MCF 10A (cell line): ENCODE data around the gene XYLT1. TPM values are rescaled to one million over a fixed set of nuclear protein-coding genes. Genes with fewer than 3 reads are reported as not detected.

Experiments
- BruUV-seq: library from RNA; stranded (reverse); fragments of 400-500 nt; replicated peaks from 2 replicates; lab custom pipeline; 2021; lab: Mats Ljungman, UMichigan
- CTCF ChIA-PET: fragments of 300-600 bp; sonication (Branson Sonifier 250); formaldehyde crosslinking; extraction: SDS; loops from one replicate; lab custom pipeline; 2021; ENCODE audit warnings: antibody characterized with exemption, inconsistent platforms; lab: Yijun Ruan, JAX
- POLR2A ChIA-PET: fragments of 300-600, 350-650 bp; sonication (Branson Sonifier 250); formaldehyde crosslinking; extraction: SDS; loops from one replicate; lab custom pipeline; 2020; ENCODE audit warnings: antibody characterized with exemption, inconsistent platforms; lab: Yijun Ruan, JAX
- DNase-seq: peaks from one replicate; pipeline ENCODE4 v3.0.0-alpha.2; 2018; ENCODE audit not compliant: unreplicated experiment
- H3K27ac Mint-ChIP-seq: one replicate; pipeline ENCODE4 v1.8.0; 2022; ENCODE audit warnings: mild to moderate bottlenecking, low read depth, mixed read lengths; ENCODE audit not compliant: unreplicated experiment
- H3K27me3 Mint-ChIP-seq: one replicate; pipeline ENCODE4 v1.8.0; 2022; ENCODE audit warnings: mixed read lengths; ENCODE audit not compliant: insufficient read depth, unreplicated experiment
- H3K36me3 Mint-ChIP-seq: one replicate; pipeline ENCODE4 v1.8.0; 2022; ENCODE audit warnings: mild to moderate bottlenecking, moderate library complexity, mixed read lengths; ENCODE audit not compliant: insufficient read depth, unreplicated experiment
- H3K4me1 Mint-ChIP-seq: one replicate; pipeline ENCODE4 v1.8.0; 2022; ENCODE audit warnings: mixed read lengths; ENCODE audit not compliant: insufficient read depth, unreplicated experiment
- H3K4me3 Mint-ChIP-seq: one replicate; pipeline ENCODE4 v1.8.0; 2022; ENCODE audit warnings: mild to moderate bottlenecking, moderate library complexity, mixed read lengths; ENCODE audit not compliant: unreplicated experiment
- H3K9me3 Mint-ChIP-seq: one replicate; pipeline ENCODE4 v1.8.0; 2022; ENCODE audit warnings: mixed read lengths; ENCODE audit not compliant: unreplicated experiment
- intact Hi-C: fragments of 100-400 bp; cut with micrococcal nuclease; formaldehyde crosslinking; loops from 2 replicates; pipeline ENCODE4 v1.14.1; 2022
- total RNA-seq: library from RNA; stranded (reverse); gene quantifications from 2 replicates; pipeline ENCODE4 v1.2.3, GENCODE V29; 2022
- TF ChIP-seq, protein P1 (sequence below): fragments of 200-600 bp; IDR thresholded peaks from one replicate; pipeline ENCODE4 v1.8.0; 2022; ENCODE audit warnings: antibody characterized with exemption, mild to moderate bottlenecking; ENCODE audit not compliant: unreplicated experiment

XYLT1 gene
- total RNA-seq, 1 experiment from 2014 or later, result not detected

DNA sequence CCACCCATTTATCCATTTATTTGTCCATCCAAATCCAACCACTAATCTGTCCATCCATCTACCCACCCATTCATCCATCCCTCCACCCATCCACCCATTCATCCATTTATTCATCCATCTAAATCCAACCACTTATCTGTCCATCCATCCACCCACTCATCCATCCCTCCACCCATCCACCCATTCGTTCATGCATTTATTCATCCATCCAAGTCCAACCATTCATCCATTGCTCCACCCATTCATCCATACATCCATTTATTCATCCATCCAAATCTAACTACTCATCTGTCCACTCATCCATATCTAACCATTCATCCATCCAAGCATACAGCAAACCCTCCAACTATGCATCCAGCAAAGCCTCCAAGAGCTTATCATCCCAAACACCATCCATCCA lies 267.3 kb downstream of the XYLT1 start:
- DNase-seq, result no peak
- BruUV-seq, result no TSS peak
- intact Hi-C loops, result no loop called here
- Mint-ChIP-seq H3K4me1 (no peaks in the 10 kb centered on the region), H3K36me3 (no peaks in the 10 kb centered on the region), H3K9me3 (peaks cover 35% of the 10 kb centered on the region), H3K4me3 (no peak overlapping the region), H3K27me3 (no peaks in the 10 kb centered on the region), H3K27ac (no peak overlapping the region)
- POLR2A ChIA-PET, result no interaction called here
- CTCF ChIA-PET, result interaction anchor here (0.5 kb wide), 1 partner anchor 57 kb away, joined by 3 read pairs; no protein-coding TSS in a partner anchor
- TF ChIP-seq, protein P1, sequence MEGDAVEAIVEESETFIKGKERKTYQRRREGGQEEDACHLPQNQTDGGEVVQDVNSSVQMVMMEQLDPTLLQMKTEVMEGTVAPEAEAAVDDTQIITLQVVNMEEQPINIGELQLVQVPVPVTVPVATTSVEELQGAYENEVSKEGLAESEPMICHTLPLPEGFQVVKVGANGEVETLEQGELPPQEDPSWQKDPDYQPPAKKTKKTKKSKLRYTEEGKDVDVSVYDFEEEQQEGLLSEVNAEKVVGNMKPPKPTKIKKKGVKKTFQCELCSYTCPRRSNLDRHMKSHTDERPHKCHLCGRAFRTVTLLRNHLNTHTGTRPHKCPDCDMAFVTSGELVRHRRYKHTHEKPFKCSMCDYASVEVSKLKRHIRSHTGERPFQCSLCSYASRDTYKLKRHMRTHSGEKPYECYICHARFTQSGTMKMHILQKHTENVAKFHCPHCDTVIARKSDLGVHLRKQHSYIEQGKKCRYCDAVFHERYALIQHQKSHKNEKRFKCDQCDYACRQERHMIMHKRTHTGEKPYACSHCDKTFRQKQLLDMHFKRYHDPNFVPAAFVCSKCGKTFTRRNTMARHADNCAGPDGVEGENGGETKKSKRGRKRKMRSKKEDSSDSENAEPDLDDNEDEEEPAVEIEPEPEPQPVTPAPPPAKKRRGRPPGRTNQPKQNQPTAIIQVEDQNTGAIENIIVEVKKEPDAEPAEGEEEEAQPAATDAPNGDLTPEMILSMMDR, result no peak

DNA sequence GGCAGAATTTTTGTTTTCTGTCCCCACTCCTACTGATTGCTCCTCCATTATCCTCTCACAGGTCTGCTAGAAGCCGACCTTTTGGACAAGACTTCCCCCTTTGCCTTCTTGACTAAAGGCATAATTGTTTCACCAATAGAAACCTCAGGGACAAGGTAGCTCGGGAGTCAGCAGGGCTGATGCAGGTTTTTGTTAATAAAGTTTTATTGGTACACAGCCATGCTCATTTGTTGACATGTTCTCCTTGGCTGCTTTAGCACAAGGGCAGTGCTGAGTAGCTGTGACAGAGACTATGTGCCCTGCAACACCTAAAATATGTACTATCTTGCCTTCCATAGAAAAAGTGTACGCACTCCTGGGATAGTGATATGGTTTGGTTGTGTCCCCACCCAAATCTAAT lies 271.6 kb downstream of the XYLT1 start:
- BruUV-seq, result no TSS peak
- Mint-ChIP-seq H3K36me3 (peaks cover 6% of the 10 kb centered on the region), H3K27ac (no peak overlapping the region), H3K9me3 (peaks cover 37% of the 10 kb centered on the region), H3K27me3 (no peaks in the 10 kb centered on the region), H3K4me3 (no peak overlapping the region), H3K4me1 (no peaks in the 10 kb centered on the region)
- intact Hi-C loops, result no loop called here
- no peak for DNase-seq
- POLR2A ChIA-PET, result no interaction called here
- CTCF ChIA-PET, result interaction anchor here (0.9 kb wide), 1 partner anchor 14 kb away, joined by 3 read pairs; no protein-coding TSS in a partner anchor
- TF ChIP-seq, protein P1, result no peak

DNA sequence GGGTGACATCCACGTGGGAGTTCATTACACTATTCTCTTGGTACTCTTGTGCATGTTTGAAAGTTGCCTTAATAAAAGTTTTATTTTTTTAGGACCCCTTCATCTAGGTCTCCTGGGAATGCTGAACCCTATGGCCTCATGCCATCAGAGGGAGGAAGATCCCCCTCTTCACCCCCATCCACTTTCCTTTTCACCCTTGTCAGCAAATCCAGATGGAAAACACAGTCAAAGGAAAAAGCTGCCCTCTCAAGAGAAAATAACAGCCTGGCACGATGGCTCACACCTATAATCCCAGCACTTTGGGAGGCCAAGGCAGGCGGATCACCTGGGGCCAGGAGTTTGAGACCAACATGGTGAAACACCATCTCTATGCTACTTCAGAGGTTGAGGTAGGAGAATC lies 274.2 kb downstream of the XYLT1 start:
- Mint-ChIP-seq H3K9me3 (peaks cover 15% of the 10 kb centered on the region), H3K4me3 (no peak overlapping the region), H3K4me1 (no peaks in the 10 kb centered on the region), H3K27ac (no peak overlapping the region), H3K36me3 (peaks cover 6% of the 10 kb centered on the region), H3K27me3 (no peaks in the 10 kb centered on the region)
- TF ChIP-seq, protein P1, result no peak
- intact Hi-C loops, result no loop called here
- BruUV-seq, result no TSS peak
- no peak for DNase-seq
- POLR2A ChIA-PET, result no interaction called here
- CTCF ChIA-PET, result no interaction called here

DNA sequence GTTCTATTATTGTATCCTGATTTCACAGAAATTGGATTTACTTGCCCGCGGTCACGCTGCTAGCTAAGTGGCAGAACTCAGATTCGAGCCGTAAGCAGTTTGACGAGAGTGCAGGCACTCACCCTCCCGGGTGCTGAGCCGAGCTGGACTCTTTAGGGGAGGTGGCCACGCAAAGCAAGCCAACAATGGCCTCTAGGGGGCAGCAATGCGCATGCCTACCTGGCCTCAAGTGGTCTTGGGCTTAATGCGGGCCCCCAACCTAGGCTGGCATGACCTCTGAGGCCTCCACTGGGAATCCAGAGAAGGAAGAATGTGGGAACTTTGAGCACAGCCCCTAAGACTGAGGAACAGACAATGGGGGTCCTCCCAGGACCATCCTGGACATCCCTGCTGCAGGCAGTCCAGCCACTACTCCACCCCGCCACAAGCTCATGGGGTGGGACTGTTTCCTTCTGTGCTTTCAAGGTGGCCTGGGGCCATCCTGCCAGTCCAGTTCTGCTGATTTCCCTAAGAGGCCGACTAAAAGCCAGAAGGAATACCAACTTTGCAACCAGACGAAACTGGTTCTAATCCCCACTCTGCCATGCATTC lies 276.5 kb downstream of the XYLT1 start:
- H3K4me1 Mint-ChIP-seq, result no peaks in the 10 kb centered on the region
- H3K27me3 Mint-ChIP-seq, result no peaks in the 10 kb centered on the region
- peaks cover 9% of the 10 kb centered on the region for H3K9me3 Mint-ChIP-seq
- BruUV-seq, result no TSS peak
- peaks cover 6% of the 10 kb centered on the region for H3K36me3 Mint-ChIP-seq
- CTCF ChIA-PET, result no interaction called here
- H3K27ac Mint-ChIP-seq, result no peak overlapping the region
- TF ChIP-seq, protein P1, result no peak
- DNase-seq, result no peak
- POLR2A ChIA-PET, result no interaction called here
- intact Hi-C loops, result no loop called here
- H3K4me3 Mint-ChIP-seq, result no peak overlapping the region
